SK-N-SH (cell line): Measurements from ENCODE around the gene ANKRD18A. TPM values are rescaled to one million over a fixed set of nuclear protein-coding genes. Genes with fewer than 3 reads are reported as not detected.

Experiments
- CTCF ChIA-PET: fragments of 300-600, 350-600 bp; formaldehyde crosslinking; extraction: SDS; loops from one replicate; lab custom pipeline; 2021; lab: Yijun Ruan, JAX
- POLR2A ChIA-PET: fragments of 350-600 bp; sonication (Branson Sonifier 250); formaldehyde crosslinking; extraction: SDS; loops from one replicate; lab custom pipeline; 2020; ENCODE audit warnings: antibody characterized with exemption, inconsistent platforms; lab: Yijun Ruan, JAX
- DNase-seq: peaks from one replicate; pipeline ENCODE4 v3.0.0; 2012
- H2AFZ ChIP-seq: fragments of 200-600 bp; sonication (generic); 2 replicates; pipeline ENCODE4 v1.8.1; 2016; ENCODE audit warnings: antibody characterized with exemption, mild to moderate bottlenecking, low read depth
- H3F3A ChIP-seq: fragments of 200-600 bp; sonication (generic); replicated peaks from 2 replicates; pipeline ENCODE3; 2016; ENCODE audit warnings: antibody characterized with exemption, mild to moderate bottlenecking; ENCODE audit not compliant: insufficient read depth
- H3K27ac ChIP-seq, 2 experiments: fragments of 200-500 bp in 1 of 2; fragments of 200-600 bp in 1 of 2; sonication (Bioruptor generic) in 1 of 2; sonication (generic), shearing (Covaris generic) in 1 of 2; 2 replicates each; pipeline versions ENCODE4 v1.5.1 to v1.6.1; 2014 to 2016; ENCODE audit warnings: low read depth in 2 of 2, inconsistent platforms in 1 of 2, low read length in 1 of 2, mild to moderate bottlenecking in 1 of 2, mixed read lengths in 1 of 2
- H3K27me3 ChIP-seq: fragments of 200-600 bp; sonication (generic), shearing (Covaris generic); 2 replicates; pipeline ENCODE4 v1.6.1; 2016; ENCODE audit warnings: mixed run types; ENCODE audit not compliant: insufficient read depth
- H3K36me3 ChIP-seq, 2 experiments: fragments of 200-500 bp in 1 of 2; fragments of 200-600 bp in 1 of 2; sonication (Bioruptor generic) in 1 of 2; sonication (generic) in 1 of 2; replicated peaks in 1 of 2; 2 replicates each; pipeline versions ENCODE3 to v1.5.1; 2014 to 2016; ENCODE audit warnings: low read length in 1 of 2, mild to moderate bottlenecking in 1 of 2; ENCODE audit not compliant: insufficient read depth in 2 of 2, control insufficient read depth in 1 of 2
- H3K4me1 ChIP-seq, 2 experiments: fragments of 200-500 bp in 1 of 2; fragments of 200-600 bp in 1 of 2; sonication (Bioruptor generic) in 1 of 2; sonication (generic), shearing (Covaris generic) in 1 of 2; 2 replicates each; pipeline versions ENCODE4 v1.5.1 to v1.6.1; 2014 to 2016; ENCODE audit warnings: low read depth in 1 of 2, low read length in 1 of 2, mixed run types in 1 of 2; ENCODE audit not compliant: insufficient read depth in 2 of 2, control insufficient read depth in 1 of 2
- H3K4me2 ChIP-seq: fragments of 200-600 bp; sonication (generic), shearing (Covaris generic); 2 replicates; pipeline ENCODE4 v1.6.1; 2017; ENCODE audit warnings: mixed run types
- H3K4me3 ChIP-seq, 2 experiments: fragments of 200-500 bp in 1 of 2; fragments of 200-600 bp in 1 of 2; sonication (Bioruptor generic) in 1 of 2; sonication (generic), shearing (Covaris generic) in 1 of 2; 2 replicates each; pipeline versions ENCODE4 v1.5.1 to v1.8.1; 2014 to 2016; ENCODE audit warnings: low read depth in 2 of 2, inconsistent platforms in 1 of 2, low read length in 1 of 2, mild to moderate bottlenecking in 1 of 2, mixed read lengths in 1 of 2, moderate library complexity in 1 of 2
- H3K79me2 ChIP-seq: fragments of 200-600 bp; sonication (generic); 2 replicates; pipeline ENCODE4 v1.8.1; 2017; ENCODE audit warnings: mild to moderate bottlenecking; ENCODE audit not compliant: insufficient read depth
- H3K9ac ChIP-seq: fragments of 200-600 bp; sonication (generic); 2 replicates; pipeline ENCODE4 v1.6.1; 2017; ENCODE audit warnings: mixed run types
- H3K9me2 ChIP-seq: fragments of 200-600 bp; sonication (generic); 2 replicates; pipeline ENCODE4 v1.6.1; 2017; ENCODE audit warnings: mixed run types
- H3K9me3 ChIP-seq: fragments of 200-600 bp; sonication (generic); 2 replicates; pipeline ENCODE4 v1.6.1; 2017; ENCODE audit warnings: mixed run types, mild to moderate bottlenecking, moderate library complexity
- H4K20me1 ChIP-seq: fragments of 200-600 bp; sonication (generic); 2 replicates; pipeline ENCODE4 v1.6.1; 2017; ENCODE audit warnings: mild to moderate bottlenecking, mixed run types; ENCODE audit not compliant: insufficient read depth
- CHD2 ChIP-seq: fragments of 150-350 bp; IDR thresholded peaks from 2 replicates; pipeline ENCODE4 v1.6.1; 2018; ENCODE audit warnings: low read length; ENCODE audit not compliant: partially characterized antibody
- EP300 ChIP-seq, 2 experiments: IDR thresholded peaks; 2 replicates each; pipeline versions ENCODE4 v1.4.0 to v1.6.1; 2012; ENCODE audit warnings: borderline replicate concordance in 1 of 2, low read depth in 1 of 2, low read length in 1 of 2
- FOXM1 ChIP-seq: IDR thresholded peaks from 2 replicates; pipeline ENCODE4 v1.4.0; 2012; ENCODE audit warnings: low read depth, mild to moderate bottlenecking
- GABPA ChIP-seq: IDR thresholded peaks from 2 replicates; pipeline ENCODE4 v1.4.0; 2012; ENCODE audit warnings: low read depth, mild to moderate bottlenecking
- MXI1 ChIP-seq: IDR thresholded peaks from 2 replicates; pipeline ENCODE4 v1.6.1; 2012; ENCODE audit warnings: mild to moderate bottlenecking, low read depth, low read length, improper control_type of control experiment
- RCOR1 ChIP-seq: fragments of 150-350 bp; IDR thresholded peaks from 2 replicates; pipeline ENCODE4 v1.6.1; 2017; ENCODE audit warnings: antibody characterized with exemption, low read length
- SIN3A ChIP-seq: IDR thresholded peaks from 2 replicates; pipeline ENCODE4 v1.6.1; 2012; ENCODE audit warnings: low read depth, mild to moderate bottlenecking, low read length, moderate library complexity, borderline replicate concordance
- TCF12 ChIP-seq: IDR thresholded peaks from 2 replicates; pipeline ENCODE4 v1.4.0; 2012
- WGBS: methylation state at CpG from one replicate; pipeline ENCODE4 v1.1.6; 2017; ENCODE audit warnings: low lambda C conversion rate; 5-methylcytosine and 5-hydroxymethylcytosine counted together
- polyA plus RNA-seq, 3 experiments: library from polyadenylated mRNA; depleted of rRNA; stranded (reverse); fragments of >200 nt; gene quantifications; 2 replicates each; pipeline ENCODE4 v1.2.3, GENCODE V29; 2012
- TF ChIP-seq, protein P1 (sequence below): IDR thresholded peaks from 2 replicates; pipeline ENCODE4 v1.4.0; 2012; ENCODE audit warnings: low read depth, borderline replicate concordance
- TF ChIP-seq, protein P2 (sequence below): IDR thresholded peaks from 2 replicates; pipeline ENCODE4; 2012
- TF ChIP-seq, protein P3 (sequence below): IDR thresholded peaks from 2 replicates; pipeline ENCODE4 v1.4.0; 2012; ENCODE audit warnings: low read depth, borderline replicate concordance
- TF ChIP-seq, protein P4 (sequence below): fragments of 200-600 bp; sonication (generic); IDR thresholded peaks from 2 replicates; pipeline ENCODE4 v1.6.1; 2017; ENCODE audit warnings: antibody characterized with exemption, mild to moderate bottlenecking, moderate library complexity

The ANKRD18A gene
- polyA plus RNA-seq, 1 of the 3 experiments (the other 2 are of a cell fraction): 0.02 TPM

DNA sequence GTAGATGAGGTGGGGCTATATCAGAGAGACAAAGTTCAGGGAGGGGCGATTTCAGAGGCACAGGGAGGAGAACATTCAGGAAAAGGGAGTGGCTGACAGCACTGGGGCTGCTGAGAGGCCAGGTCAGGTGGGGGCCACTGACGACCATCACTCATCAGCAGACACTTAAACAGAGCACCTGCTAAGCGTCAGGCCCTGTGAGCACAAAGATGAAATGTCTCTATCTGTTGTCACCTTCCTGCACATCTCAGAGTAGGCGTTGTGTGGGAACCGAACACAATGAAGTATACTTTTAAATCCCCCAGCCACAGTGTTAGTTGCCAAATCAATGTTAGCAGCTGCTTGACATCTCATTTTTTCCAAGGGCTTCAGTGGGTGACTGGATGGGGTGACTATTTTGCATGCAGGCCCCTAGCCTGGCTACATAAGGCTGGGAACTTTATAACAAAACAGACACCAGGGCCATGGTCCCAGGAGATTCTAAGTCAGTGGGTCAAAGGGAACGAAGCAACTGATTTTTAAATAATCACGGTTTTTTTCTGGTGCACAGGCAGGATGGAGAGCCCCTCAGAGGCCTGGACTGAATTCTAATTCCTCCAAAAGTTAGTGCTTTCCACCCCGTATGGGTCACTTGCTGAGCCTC lies 31.1 kb upstream of the ANKRD18A start:
- WGBS: 50% methylated on average over 8 of the region's 8 CpGs
- Histone ChIP-seq H3K9me2 (no peaks in the 10 kb centered on the region), H3K9me3 (no peaks in the 10 kb centered on the region)

More for the DNA sequence above, 31.1 kb upstream of the ANKRD18A start:
- Histone ChIP-seq H3K4me2 (no peak overlapping the region), H3K27ac (no peak overlapping the region), H3K9ac (no peak overlapping the region), H3K4me3 (no peak overlapping the region), H3K79me2 (no peaks in the 10 kb centered on the region), H2AFZ (no peak overlapping the region), H4K20me1 (no peaks in the 10 kb centered on the region), H3K27me3 (no peaks in the 10 kb centered on the region), H3F3A (no peaks in the 10 kb centered on the region), H3K36me3 (no peaks in the 10 kb centered on the region), H3K4me1 (no peaks in the 10 kb centered on the region)
- DNase-seq: no peak
- ChIA-PET CTCF (no interaction called here), POLR2A (no interaction called here)
- TF ChIP-seq GABPA (no peak), EP300 (IDR thresholded peaks at IDR 0.05; ENCODE audit: borderline replicate concordance in 1 of 2, low read depth in 1 of 2, low read length in 1 of 2) (no peak), CHD2 (no peak), TCF12 (no peak), FOXM1 (no peak), RCOR1 (no peak), SIN3A (no peak), MXI1 (no peak)
- TF ChIP-seq, protein P1, sequence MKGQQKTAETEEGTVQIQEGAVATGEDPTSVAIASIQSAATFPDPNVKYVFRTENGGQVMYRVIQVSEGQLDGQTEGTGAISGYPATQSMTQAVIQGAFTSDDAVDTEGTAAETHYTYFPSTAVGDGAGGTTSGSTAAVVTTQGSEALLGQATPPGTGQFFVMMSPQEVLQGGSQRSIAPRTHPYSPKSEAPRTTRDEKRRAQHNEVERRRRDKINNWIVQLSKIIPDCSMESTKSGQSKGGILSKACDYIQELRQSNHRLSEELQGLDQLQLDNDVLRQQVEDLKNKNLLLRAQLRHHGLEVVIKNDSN: no peak
- TF ChIP-seq, protein P2, sequence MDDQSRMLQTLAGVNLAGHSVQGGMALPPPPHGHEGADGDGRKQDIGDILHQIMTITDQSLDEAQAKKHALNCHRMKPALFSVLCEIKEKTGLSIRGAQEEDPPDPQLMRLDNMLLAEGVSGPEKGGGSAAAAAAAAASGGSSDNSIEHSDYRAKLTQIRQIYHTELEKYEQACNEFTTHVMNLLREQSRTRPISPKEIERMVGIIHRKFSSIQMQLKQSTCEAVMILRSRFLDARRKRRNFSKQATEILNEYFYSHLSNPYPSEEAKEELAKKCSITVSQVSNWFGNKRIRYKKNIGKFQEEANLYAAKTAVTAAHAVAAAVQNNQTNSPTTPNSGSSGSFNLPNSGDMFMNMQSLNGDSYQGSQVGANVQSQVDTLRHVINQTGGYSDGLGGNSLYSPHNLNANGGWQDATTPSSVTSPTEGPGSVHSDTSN: no peak
- TF ChIP-seq, protein P3, sequence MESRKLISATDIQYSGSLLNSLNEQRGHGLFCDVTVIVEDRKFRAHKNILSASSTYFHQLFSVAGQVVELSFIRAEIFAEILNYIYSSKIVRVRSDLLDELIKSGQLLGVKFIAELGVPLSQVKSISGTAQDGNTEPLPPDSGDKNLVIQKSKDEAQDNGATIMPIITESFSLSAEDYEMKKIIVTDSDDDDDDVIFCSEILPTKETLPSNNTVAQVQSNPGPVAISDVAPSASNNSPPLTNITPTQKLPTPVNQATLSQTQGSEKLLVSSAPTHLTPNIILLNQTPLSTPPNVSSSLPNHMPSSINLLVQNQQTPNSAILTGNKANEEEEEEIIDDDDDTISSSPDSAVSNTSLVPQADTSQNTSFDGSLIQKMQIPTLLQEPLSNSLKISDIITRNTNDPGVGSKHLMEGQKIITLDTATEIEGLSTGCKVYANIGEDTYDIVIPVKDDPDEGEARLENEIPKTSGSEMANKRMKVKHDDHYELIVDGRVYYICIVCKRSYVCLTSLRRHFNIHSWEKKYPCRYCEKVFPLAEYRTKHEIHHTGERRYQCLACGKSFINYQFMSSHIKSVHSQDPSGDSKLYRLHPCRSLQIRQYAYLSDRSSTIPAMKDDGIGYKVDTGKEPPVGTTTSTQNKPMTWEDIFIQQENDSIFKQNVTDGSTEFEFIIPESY: no peak
- TF ChIP-seq, protein P4, sequence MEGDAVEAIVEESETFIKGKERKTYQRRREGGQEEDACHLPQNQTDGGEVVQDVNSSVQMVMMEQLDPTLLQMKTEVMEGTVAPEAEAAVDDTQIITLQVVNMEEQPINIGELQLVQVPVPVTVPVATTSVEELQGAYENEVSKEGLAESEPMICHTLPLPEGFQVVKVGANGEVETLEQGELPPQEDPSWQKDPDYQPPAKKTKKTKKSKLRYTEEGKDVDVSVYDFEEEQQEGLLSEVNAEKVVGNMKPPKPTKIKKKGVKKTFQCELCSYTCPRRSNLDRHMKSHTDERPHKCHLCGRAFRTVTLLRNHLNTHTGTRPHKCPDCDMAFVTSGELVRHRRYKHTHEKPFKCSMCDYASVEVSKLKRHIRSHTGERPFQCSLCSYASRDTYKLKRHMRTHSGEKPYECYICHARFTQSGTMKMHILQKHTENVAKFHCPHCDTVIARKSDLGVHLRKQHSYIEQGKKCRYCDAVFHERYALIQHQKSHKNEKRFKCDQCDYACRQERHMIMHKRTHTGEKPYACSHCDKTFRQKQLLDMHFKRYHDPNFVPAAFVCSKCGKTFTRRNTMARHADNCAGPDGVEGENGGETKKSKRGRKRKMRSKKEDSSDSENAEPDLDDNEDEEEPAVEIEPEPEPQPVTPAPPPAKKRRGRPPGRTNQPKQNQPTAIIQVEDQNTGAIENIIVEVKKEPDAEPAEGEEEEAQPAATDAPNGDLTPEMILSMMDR: no peak
